ENCODE data around the gene SASH1. TPM values are rescaled to one million over a fixed set of nuclear protein-coding genes. Genes with fewer than 3 reads are reported as not detected.
A peak's percentile ranks its signal among the peaks of the same experiment; 100 is the strongest.

The SASH1 gene
- total RNA-seq, 1 experiment from 2014 or later: 11.7 TPM

DNA sequence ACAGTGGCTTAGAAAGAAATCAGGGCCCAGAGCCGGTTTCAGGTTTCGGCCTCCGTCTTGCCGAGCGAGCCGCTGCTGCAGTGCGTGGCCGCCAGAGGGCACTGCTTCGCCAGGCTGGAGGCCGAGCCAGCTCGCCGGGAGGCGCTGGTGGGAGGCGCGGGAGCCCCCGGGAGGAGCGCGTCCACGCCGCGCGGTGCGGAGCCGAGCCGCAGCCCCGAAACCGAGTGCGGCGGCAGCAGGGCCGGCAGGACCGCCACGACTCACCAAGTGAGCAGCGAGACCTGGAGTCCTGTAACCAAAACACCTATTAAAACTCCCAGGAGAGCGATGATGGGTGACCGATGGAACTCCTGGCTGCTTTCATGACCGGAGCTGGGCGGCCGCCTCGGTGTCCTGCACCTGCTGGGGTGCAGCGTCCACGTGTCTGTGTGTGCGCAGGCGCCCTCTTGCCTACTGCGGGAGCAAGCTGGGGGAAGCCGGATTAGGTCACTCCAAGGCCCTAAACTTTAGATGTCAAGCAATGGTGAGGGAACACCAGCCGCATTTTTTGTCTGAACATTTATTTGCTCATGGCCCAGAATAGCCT lies 217.3 kb downstream of the SASH1 start:
- no peaks in the 10 kb centered on the region for H3K27me3 ChIP-seq (ENCODE audit: insufficient read depth, low read length)
- no peaks in the 10 kb centered on the region for H3K36me3 ChIP-seq (ENCODE audit: control insufficient read depth in 1 of 2, insufficient read depth in 2 of 2, low read length in 2 of 2)
- ATAC-seq (peak; percentile 97), DNase-seq (ENCODE audit: low read depth, low spot score) (peak; percentile 26)
- no peaks in the 10 kb centered on the region for H3K79me2 ChIP-seq (ENCODE audit: insufficient read depth, low read length)
- H4K20me1 ChIP-seq (ENCODE audit: insufficient read depth): no peaks in the 10 kb centered on the region
- no peak overlapping the region for H3K9ac ChIP-seq (ENCODE audit: low read length)
- H3K27ac ChIP-seq (ENCODE audit: low read depth, low read length): no peak overlapping the region
- peak overlapping the region; percentile 56 for H2AFZ ChIP-seq (ENCODE audit: low read depth, low read length, poor library complexity, severe bottlenecking)
- peak overlapping the region; percentile 87 for H3K4me2 ChIP-seq (ENCODE audit: low read length)
- BruUV-seq (replicated peaks): no TSS peak
- no peaks in the 10 kb centered on the region for H3K9me2 ChIP-seq (ENCODE audit: insufficient read depth)
- ChIA-PET RAD21 (ENCODE audit: low non-redundant PET in 1 of 2, low total read pairs in 2 of 2, uncharacterized antibody in 2 of 2, unreplicated experiment in 2 of 2) (interaction anchor here in 1 of 2 experiments (1.2 kb wide), 1 partner anchor 18 kb away, joined by 3 read pairs; no protein-coding TSS in a partner anchor), CTCF (interaction anchor here (0.7 to 1.9 kb wide), 12 partner anchors 8 to 522 kb away, joined by 3 to 16 read pairs (median 6); no protein-coding TSS in a partner anchor), POLR2A (no interaction called here)
- H3K9me3 ChIP-seq (ENCODE audit: control insufficient read depth in 1 of 2, insufficient read depth in 1 of 2, low read depth in 1 of 2, low read length in 2 of 2): no peaks in the 10 kb centered on the region
- peak overlapping the region; percentile 23 to 54 for H3K4me3 ChIP-seq (replicated peaks in 1 of 2; ENCODE audit: low read depth in 1 of 2, low read length in 2 of 2)
- H3K4me1 ChIP-seq (ENCODE audit: control insufficient read depth in 1 of 2, insufficient read depth in 2 of 2, low read length in 2 of 2): peaks cover 0 to 6% of the 10 kb centered on the region in 2 experiments; a peak in 2 of 4 replicates
- TF ChIP-seq MAX (IDR thresholded peaks at IDR 0.05) (peak; percentile 55), CEBPB (IDR thresholded peaks at IDR 0.05; ENCODE audit: low read depth) (no peak), SRF (IDR thresholded peaks at IDR 0.05; ENCODE audit: low read depth) (no peak), CTCF (IDR thresholded peaks at IDR 0.05 in 2 of 3, conservative IDR thresholded peaks at IDR 0.05 in 1 of 3; ENCODE audit: borderline replicate concordance in 1 of 3, insufficient read depth in 1 of 3, low read depth in 2 of 3, low read length in 2 of 3) (peak; percentile 84 to 94 (median 94)), ZFX (IDR thresholded peaks at IDR 0.05) (no peak), RAD21 (IDR thresholded peaks at IDR 0.05; ENCODE audit: low read depth) (peak; percentile 88), YY1 (IDR thresholded peaks at IDR 0.05; ENCODE audit: extremely low read depth, insufficient replicate concordance, low read depth, low read length) (peak; percentile 18), CBX3 (IDR thresholded peaks at IDR 0.05; ENCODE audit: low read depth) (no peak)
- TF ChIP-seq, protein P1, sequence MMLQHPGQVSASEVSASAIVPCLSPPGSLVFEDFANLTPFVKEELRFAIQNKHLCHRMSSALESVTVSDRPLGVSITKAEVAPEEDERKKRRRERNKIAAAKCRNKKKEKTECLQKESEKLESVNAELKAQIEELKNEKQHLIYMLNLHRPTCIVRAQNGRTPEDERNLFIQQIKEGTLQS (IDR thresholded peaks at IDR 0.05): no peak
- intact Hi-C loops (cut with micrococcal nuclease): loop anchor here (1.0 to 2.0 kb wide), 3 partner anchors 388 to 873 kb away; no protein-coding TSS in a partner anchor
